Activated naive CD4-positive, alpha-beta T cell treated with Interleukin-2 at 50 U/mL for 16 hours (primary cell): ENCODE data around the gene RTN4RL1.

Source experiments
- DNase-seq: peaks from one replicate; pipeline ENCODE4 v3.0.0-alpha.2; 2020

Gene RTN4RL1, protein sequence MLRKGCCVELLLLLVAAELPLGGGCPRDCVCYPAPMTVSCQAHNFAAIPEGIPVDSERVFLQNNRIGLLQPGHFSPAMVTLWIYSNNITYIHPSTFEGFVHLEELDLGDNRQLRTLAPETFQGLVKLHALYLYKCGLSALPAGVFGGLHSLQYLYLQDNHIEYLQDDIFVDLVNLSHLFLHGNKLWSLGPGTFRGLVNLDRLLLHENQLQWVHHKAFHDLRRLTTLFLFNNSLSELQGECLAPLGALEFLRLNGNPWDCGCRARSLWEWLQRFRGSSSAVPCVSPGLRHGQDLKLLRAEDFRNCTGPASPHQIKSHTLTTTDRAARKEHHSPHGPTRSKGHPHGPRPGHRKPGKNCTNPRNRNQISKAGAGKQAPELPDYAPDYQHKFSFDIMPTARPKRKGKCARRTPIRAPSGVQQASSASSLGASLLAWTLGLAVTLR

DNA sequence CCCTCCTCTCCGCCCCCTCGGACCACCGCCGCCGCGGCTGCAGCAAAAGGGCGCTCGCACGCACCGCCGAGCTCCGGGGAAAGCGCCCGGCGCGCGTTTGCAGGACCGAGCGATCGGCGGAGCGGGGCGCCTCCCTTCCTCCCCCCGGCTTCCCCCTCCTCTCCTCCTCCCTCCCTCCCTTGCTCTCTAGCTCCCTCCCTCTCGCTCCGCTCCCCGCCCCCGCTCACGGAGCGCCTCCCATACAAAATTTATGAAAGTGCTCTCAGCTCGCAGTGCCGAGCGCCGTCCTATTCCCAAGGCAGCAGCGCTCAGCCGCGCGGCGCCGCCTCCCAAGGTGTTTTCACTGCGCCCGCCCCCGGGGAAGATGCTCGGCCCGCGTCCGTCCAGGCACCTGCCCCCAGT lies at the start of gene RTN4RL1:
Gene RTN4RL1, minus strand, starts transcription at position 115 of the 402 bp plus-strand sequence. CDS start 469 bp downstream, outside the sequence.
- peak; percentile 79 for DNase-seq

DNA sequence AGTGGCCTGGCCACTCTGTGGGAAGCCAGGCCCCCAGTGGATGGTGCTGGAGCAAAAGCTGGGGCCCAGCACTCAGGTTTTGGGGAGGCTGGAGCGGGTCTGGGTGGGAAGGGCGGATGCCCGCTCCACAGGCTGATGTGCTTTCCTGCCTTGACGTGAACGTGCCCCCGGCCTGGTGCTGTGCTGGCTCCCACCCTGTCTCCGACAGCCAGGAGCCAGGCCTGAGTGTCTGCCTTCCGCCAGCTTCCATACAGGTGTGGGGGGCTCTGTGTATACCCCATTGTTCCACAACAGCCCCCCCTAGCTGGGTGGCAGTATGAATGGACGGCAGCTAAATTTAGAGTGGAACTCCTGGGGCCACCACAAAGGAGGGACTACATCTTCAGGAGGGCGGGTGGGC lies 49.8 kb upstream of the RTN4RL1 start:
- DNase-seq: no peak

DNA sequence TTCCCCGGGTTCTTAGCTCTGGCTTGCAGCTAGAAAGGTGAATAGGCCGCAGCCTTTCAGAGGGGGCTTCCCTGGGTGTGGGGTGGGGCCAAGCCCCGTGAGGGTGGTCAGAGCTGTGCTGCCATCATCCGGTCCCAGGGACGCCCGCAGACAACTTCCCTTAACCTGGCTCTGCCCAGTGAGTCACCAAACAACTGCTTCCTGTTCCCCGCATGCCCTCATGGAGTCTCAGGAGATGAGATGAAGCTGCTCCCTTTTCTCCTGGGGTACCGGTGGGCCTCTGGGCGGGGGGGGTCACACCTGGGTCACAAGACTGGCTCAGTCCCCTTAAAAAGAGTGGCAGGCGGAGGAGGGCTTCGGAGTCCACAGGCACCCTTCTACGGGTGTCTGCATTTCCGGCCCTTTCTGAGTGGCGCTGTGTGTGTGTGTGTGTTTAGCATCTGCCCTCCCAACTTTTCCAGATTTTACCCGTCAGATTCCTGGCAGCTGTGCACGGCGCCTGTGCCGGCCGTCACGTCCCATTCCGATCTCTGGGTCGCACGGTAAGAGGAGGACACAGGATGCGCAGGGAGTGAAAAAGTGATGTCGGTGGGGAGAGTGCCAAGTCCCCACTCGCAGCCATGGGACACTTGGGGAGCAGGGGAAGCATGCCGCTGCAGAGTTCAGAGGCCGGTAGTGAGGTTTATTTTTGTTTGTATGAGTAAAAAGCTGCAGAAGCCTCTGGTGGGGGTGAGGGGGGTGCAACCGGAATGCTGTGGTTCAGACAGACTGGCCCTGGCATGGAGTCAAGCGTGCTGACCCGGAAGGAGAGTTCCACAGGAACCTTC lies 46.5 kb upstream of the RTN4RL1 start:
- DNase-seq: no peak

DNA sequence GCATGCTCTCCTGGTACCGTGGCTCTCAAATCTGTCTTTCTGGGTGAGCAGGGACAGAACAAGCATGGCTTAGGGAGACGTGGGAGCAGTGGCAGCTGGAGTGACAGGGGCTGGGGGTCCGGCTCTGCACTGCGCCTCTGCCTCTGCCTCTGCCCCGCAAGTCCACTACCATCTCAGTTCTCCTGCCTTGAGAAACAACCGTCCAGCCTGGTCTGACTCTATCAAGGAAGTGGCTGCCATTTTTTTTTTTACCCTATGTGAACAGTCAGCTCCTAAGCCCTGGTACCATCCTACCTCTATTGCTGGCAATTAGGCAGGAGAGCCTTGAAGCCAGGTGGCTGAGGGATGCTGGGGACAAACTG lies 45.9 kb upstream of the RTN4RL1 start:
- no peak for DNase-seq

DNA sequence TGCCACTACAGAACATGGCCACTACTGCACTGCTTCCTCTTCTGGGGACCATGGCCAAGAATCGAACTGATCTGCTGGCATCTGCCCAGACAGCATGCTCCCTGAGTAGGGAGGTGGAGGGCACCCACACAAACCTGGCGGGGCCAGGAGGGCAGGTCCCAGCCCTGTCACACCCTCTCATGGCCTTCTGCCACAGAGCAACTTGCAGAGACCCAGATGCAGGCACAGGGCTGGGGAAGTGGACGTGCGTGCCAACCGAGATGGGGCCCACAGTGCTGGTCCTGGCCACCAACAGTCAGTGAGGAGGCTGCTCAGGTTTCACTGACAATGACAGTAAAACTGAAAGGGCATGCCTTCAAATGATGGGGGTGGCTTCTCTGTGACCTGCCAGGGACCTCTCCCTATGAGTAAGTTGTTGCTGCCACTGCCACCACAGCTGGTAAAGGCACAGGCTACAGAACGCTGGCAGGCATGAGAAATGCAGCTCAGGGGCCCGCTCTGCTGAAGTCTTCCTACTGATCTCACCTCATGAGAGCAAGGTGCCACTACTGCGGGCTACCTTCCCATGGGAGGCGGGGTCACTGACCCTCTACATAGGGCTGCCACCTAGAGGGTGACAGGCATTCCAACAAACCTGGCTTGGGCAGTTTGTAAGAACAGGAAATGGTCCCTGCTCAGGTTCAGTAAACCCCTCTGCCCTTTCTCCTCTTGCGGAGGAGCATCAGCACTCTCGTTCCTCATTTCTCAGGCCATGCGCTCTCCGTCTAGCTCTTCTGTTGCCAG lies 45.3 kb upstream of the RTN4RL1 start:
- DNase-seq: peak; percentile 78

DNA sequence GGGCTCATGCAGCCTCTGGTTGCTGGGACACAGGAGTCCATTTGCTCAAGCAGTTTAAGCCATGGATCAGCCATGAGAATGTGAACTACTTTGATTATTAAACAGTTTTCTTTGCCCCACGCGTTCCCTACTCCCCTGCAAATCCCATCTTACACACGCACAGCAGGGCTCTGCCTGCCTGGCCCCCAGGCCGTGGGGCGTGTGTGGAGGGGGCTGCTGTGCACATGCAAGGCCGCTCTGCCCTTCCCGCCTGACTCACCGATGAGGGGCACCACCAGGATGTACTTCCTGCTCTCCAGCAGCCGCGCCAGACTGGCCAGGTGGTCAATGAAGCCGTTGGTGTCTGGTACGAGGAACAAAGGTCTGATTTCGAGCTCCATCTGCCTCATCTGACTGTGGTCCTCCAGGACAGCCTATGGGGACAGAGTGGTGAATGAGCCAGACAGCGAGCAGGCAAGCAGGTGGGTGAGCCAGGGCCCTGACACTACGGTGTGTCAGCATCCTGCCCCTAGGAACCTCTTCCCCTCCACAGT lies 43.5 kb upstream of the RTN4RL1 start:
- DNase-seq: peak; percentile 15

DNA sequence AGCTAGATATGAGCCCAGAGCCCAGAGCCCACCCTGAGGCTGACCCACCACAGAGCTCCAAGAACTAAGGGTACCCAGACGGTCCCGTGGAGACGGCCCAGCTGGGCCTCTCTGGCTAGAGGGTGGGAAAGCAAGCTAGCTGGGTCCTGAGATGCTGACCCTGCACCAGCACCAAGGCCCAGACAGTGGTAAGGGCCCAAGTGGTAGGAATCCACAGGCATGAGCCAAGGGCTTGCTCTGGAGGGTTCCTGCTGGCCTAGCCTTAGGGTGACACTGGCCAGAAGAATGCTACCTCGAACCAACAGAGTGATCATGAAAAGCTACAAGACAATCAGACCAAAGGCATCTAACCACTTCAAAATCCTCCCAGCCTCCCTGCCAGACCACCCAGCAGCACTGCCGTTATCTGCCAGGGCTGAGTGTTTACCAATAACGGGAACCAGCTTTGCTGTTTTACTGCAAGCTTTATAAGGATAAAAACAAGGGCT lies 42.9 kb upstream of the RTN4RL1 start:
- no peak for DNase-seq

DNA sequence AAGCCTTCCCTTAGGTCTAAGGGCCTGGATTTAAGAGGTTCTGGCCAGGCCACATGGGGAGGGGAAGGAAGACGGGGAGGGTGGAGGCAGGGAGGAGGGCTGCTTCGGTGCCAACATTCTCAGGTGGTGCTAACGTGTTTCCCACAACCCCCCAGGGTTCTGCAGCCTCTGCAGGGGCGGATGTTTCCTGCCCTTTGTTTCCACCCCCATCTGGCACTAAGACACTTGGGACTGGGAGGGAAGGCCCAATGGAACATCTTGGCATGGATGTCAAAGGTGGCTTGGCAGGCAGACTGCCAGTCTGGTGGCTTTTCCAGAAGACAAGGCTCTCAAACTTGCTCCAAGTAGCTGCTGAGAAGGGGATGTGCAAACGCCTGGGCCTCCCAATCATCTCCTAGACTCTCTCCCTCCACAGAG lies 42.5 kb upstream of the RTN4RL1 start:
- DNase-seq: no peak

DNA sequence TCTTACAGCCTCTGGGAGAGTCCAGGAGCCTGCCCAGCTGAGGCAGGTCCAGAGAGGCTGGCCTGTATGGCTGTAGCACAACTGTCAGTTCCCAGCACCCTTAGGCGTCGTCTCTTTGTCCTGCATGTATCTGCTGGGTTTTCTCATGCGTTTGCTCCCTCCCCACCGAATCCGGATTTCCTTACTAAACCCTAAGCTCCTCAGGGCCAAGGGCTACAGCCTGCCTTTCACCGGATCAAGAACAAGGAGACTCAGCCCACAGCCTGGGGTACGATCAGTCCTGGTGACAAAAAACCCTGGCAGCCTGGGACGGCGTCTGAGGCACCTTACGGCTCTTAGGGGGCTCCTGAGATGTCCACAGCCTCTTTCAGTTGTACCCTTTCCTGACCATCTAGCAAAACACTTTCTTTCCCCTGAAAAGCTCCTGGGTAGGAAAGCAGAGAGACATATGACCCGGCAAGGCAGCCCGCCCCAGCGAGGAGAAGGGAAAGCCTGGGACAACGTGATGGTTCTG lies 42.0 kb upstream of the RTN4RL1 start:
- no peak for DNase-seq

DNA sequence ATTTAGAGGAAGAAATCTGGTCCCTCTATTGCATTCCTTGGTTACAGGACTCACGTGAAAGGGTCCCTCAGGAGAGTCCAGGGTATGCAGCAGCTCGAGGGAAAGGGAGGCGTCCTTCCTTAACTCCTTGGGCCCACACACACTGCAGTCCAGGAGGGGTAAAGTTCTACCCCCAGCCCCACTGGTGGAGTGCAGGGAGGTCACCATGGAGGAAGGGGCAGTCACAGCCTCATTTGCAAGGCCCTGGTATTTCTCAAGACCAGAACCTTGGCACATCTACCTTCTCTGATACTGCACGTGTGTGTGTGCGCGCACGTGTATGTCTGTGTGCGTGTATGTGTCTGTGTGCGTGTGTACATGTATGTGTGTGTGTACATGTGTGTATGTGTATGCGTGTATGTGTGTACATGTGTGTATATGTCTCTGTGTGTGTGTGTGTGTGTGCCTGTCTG lies 40.8 kb upstream of the RTN4RL1 start:
- no peak for DNase-seq

DNA sequence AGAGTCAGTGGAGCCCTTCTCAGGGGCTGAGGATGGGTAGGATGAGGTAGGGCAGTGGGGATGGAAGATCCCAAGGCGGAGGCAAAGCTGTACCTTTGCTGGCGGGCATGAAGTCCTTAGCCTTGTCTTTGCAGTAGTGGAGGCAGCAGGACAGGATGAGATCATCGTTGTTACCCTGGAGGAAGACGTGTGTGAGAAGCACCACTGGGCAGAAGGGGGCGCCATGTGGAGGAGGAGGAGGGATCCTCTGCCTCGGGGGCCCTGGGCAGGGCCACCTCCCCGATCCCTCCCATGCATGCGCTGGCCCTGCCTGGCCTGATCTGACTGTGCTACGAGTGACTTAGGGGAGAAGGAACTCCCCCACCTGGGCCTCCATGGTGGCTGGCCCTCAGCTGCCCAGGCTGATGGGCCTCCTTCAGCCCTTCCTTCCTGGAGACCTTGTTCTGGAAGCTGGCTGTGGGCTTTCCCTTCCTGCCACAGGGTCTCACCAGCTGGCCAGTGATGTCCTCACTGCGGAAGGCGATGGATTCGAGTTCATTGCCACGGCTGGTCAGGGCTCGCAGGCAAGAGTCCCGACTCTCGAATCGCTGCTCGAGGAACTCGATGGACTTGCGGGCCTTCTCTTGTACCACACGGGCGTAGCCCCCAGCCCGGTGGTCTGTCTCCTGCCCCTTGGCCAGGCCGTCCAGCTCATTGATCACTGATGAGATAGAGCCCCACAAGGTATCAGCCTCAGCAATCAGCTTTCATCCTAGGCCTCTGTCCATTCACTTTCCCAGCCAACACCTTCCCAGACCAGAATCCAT lies 40.0 kb upstream of the RTN4RL1 start:
- DNase-seq: peak; percentile 71

DNA sequence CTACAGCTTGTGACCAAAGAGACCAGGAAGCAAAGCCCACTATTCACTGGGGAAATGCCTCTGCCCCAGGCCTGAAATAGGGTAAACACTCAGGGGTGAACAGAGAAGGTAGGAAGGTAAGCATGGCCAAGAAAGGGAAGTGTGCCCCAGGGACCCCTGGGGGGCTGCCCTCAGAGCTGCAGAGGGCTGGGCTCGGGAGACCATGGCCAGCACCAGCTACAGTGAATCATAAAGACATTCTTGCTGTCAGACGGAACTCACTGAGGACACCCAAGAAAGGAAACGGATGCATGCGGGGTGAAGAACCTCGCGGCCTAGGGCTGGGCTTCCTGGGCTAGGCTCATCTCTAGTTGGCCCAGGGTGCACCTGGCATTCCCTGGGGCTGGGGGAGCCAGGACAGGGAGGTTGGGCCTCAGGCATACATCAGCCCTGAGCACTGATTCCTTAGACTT lies 39.4 kb upstream of the RTN4RL1 start:
- no peak for DNase-seq

DNA sequence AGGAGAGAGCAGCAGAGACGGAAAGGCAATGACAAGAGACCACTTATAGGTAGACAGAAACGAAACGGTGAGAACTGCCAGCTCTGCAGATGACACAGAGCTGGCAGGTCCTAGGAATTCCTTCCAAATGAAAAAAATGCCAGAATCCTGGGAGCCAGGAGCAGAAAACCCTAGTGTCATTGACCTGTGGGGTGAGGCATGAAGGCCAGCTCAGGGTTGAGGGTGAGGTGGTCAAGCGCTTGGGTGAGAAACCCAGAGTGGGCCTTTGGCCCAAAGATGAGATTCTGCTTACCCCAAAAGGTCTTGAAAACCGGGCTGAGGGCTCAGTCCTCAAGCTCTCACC lies 39.0 kb upstream of the RTN4RL1 start:
- DNase-seq: no peak

DNA sequence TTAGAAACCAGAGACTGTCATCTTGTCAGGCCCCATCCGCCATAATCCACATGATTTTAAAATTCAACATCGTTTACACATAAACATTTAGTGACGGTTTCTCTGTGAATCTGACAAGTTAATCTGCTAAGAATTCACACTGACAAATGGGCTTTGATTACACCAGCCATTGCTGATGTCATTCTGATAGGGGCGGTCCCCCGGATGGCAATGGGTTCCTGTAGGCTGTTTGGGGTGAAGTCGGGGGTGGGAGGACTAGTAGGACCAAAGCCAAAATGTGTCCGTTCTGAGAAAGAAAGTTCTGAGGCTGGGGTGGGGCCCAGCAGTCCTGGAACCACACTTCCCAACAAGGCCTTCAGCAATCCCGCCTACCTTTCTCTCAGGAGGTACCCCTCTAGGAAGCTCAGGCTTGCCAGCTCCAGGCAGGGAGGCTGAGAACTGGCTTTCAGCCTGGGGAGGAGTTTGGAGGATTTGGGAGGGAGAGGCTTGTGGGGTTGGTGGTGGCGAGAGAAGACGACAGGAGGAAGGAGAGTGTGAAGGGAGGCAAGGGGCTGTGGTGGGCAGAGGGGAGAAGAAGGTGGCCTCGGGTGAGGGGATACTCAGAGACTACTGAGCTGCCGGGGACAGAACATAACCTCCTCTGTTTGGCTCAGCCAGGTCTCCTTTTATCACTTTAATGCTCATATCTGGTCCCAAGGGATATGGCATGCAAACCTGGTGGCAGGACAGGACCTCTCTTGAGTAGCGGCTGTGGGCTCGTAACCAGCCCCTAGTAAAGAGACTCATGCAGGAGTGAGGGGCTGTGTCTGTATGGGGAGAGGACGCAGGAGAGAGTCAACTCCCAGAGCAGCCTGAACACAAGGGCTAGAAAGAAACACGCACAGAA lies 38.4 kb upstream of the RTN4RL1 start:
- DNase-seq: no peak

DNA sequence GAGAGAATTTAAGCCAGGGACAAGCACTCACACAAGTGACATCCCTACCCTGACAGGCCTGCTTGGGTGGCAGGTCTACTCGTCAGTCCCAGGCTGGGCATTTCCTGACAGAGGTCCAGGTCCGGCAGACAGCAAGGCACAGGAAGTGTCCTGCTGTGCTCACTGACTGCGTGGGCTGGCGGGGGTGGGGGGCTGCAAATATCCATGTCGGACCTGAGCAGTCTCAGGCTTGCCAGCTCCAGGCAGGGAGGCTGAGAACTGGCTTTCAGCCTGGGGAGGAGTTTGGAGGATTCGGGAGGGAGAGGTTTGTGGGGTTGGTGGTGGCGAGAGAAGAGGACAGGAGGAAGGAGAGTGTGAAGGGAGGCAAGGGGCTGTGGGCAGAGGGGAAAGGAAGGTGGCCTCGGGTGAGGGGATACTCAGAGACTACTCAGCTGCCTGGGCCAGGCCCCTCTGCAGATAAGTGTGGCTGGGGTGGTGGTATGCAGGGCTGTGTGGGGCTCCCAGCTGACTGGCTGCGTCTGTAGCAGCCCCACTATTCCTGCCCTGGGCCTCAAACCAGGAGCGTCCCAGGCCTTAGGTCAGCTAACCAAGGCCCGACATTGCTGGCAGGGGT lies 37.5 kb upstream of the RTN4RL1 start:
- DNase-seq: no peak

DNA sequence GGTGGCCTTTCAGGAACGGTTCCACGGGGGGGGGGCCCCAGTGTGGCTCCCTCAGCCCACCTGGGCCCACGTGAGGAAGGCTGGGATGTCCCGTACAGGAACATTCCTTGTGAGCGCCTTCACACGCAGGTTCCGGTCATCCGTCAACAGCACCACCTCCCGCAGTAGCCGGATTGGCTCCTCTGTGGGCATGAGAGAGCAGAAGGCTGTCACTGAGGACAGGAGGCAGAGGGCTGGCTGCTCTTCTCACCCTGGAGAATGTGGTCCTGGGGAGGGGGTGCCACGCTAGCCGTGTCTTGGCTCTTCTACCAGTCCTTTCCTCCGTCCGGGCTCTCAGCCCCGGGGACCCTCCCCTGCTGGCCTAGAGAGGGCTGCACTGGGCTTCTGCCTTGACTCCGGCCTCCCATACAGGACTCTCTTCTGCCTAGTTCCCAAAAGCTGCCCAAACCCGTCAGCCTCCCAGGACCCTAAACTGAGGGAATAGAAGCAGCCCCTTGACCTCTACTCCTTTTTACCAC lies 36.4 kb upstream of the RTN4RL1 start:
- DNase-seq: no peak

DNA sequence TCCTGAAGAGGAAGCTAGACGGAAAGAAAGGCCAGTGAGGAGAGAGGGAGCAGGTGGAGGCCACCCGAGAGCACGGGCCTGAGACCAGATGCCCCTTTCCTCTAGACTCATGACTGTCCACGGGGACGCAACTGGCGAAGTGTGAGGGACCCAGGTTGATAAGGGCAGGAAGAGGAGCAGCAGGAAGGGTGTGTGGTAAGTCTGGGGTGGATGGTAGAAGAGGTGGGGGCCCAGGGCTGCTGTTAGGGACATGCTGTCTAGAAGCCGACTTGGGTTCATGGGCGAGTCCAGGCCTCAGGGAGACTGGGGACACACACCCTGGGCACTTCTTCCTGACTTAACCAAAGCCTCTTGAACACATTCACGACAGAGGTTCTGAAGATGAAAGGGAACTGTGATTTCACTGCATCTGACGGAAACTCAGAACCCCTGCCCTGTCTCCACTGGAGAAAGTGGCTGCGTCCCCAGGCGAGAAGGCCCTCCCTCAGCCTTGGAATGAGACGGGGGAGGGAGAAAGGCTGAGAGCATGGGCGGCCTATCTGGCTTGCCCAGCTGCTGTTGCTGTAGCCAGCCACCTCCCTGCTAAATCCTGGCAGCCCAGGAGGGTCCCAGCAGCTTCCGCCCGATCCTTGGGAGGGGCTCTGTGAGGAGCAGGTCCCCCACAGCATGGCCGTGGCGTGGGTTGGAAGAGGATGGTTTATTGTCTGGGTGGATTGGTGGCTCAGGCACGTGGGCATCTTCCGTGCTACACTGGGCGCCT lies 35.7 kb upstream of the RTN4RL1 start:
- DNase-seq: no peak

DNA sequence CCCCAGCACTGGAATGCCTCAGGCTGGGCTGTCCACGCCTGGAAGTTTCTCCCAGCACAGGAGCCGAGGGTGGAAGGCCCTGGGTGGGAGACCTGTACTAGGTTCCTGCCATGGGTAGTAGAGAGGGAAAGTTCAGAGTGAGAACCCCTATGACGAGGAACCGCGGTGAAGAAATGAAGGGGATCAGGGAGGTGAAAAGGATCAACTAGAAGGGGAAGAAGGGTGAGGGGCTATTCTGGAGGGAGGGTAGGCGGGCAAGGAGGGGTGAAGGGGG lies 35.2 kb upstream of the RTN4RL1 start:
- no peak for DNase-seq
